ENCODE results near the gene IDH2. TPM values are rescaled to one million over a fixed set of nuclear protein-coding genes. Genes with fewer than 3 reads are reported as not detected.

Gene IDH2
- total and polyA plus RNA-seq, 2 of the 4 experiments (the other 2 are of a cell fraction): 84.9 to 118 TPM

GRCh38 chr15:90039996-90040395, 62.3 kb downstream of the IDH2 start:
- H2AFZ ChIP-seq (replicated peaks; ENCODE audit: low read length, poor library complexity): no peak overlapping the region
- no peak overlapping the region for H2BK20ac ChIP-seq (ENCODE audit: low read depth, low read length)
- TF ChIP-seq POLR2A (IDR thresholded peaks at IDR 0.05; ENCODE audit: low read depth, low read length) (no peak), SMC3 (IDR thresholded peaks at IDR 0.05; ENCODE audit: low read depth, low read length) (no peak), BHLHE40 (IDR thresholded peaks at IDR 0.05; ENCODE audit: low read depth, low read length) (no peak), RAD21 (IDR thresholded peaks at IDR 0.05; ENCODE audit: low read length) (no peak), RCOR1 (IDR thresholded peaks at IDR 0.05; ENCODE audit: insufficient replicate concordance, low read length) (no peak), USF2 (IDR thresholded peaks at IDR 0.05; ENCODE audit: low read depth, low read length) (no peak), CHD1 (IDR thresholded peaks at IDR 0.05; ENCODE audit: low read depth, low read length) (no peak), FOS (IDR thresholded peaks at IDR 0.05; ENCODE audit: low read depth, low read length) (no peak), ELK1 (IDR thresholded peaks at IDR 0.05; ENCODE audit: borderline replicate concordance, low read depth, low read length) (no peak)
- peaks cover 21% of the 10 kb centered on the region for H3K4me1 ChIP-seq (ENCODE audit: control insufficient read depth, insufficient read depth, low read length)
- no TSS peak for BruUV-seq (replicated peaks)
- H4K5ac ChIP-seq (ENCODE audit: low read depth, low read length): no peak overlapping the region
- no peak overlapping the region for H3K56ac ChIP-seq (ENCODE audit: extremely low read depth, insufficient read depth, low read length)
- peaks cover 28% of the 10 kb centered on the region for H3K9me1 ChIP-seq (ENCODE audit: insufficient read depth, low read length)
- DNase-seq (no peak), ATAC-seq (ENCODE audit: low read depth) (no peak)
- in situ Hi-C loops (cut with MboI; ENCODE audit: low sequenced_read_pairs) (no loop called here), intact Hi-C loops (cut with micrococcal nuclease) (no loop called here), dilution Hi-C loops (cut with HindIII; ENCODE audit: low sequenced_read_pairs, unreplicated experiment) (no loop called here)
- CTCF ChIA-PET: no interaction called here
- H3K9me3 ChIP-seq (ENCODE audit: control insufficient read depth, insufficient read depth, low read length): no peaks in the 10 kb centered on the region
- no peak overlapping the region for H2BK5ac ChIP-seq (ENCODE audit: low read depth, low read length, poor library complexity, severe bottlenecking)
- no peaks in the 10 kb centered on the region for H3K36me3 ChIP-seq (ENCODE audit: control insufficient read depth, insufficient read depth, low read length)
- peaks cover 7% of the 10 kb centered on the region for H4K20me1 ChIP-seq (ENCODE audit: insufficient read depth, low read length)
- no peak overlapping the region for H3K4me3 ChIP-seq (ENCODE audit: insufficient read depth, low read depth, low read length)
- no peak overlapping the region for H3K27ac ChIP-seq (ENCODE audit: insufficient read depth, low read length)
- no peaks in the 10 kb centered on the region for H3K27me3 ChIP-seq (ENCODE audit: control insufficient read depth, insufficient read depth, low read length)
- H2AK9ac ChIP-seq (replicated peaks; ENCODE audit: low read depth, low read length, poor library complexity): no peak overlapping the region
- no peak overlapping the region for H3K23ac ChIP-seq (ENCODE audit: low read depth, low read length)
- no peak overlapping the region for H3K18ac ChIP-seq (ENCODE audit: low read depth, low read length)
- POLR2A ChIA-PET (ENCODE audit: unreplicated experiment): no interaction called here
- no peak overlapping the region for H3K4ac ChIP-seq (ENCODE audit: low read depth, low read length)
- no peak overlapping the region for H2BK120ac ChIP-seq (ENCODE audit: low read depth, low read length)
- H3K4me2 ChIP-seq (ENCODE audit: low read depth, low read length): no peak overlapping the region
- peaks cover 36 to 69% of the 10 kb centered on the region in 2 experiments for H3K79me1 ChIP-seq (ENCODE audit: low read depth in 1 of 2, low read length in 2 of 2)
- no peak overlapping the region for H2AK5ac ChIP-seq (ENCODE audit: low read depth, low read length)
- no peak overlapping the region for H3K9ac ChIP-seq (ENCODE audit: low read depth, low read length)
- H3K14ac ChIP-seq (replicated peaks; ENCODE audit: low read depth, low read length): no peak overlapping the region
- H4K8ac ChIP-seq (ENCODE audit: low read depth in 2 of 2, low read length in 2 of 2): no peak overlapping the region
- WGBS, 2 experiments (ENCODE audit: extremely low coverage in 2 of 2, insufficient read length in 1 of 2): 67% methylated on average over 1 of the region's 5 CpGs; no CpG with 5 or more reads in 1 of the 2 experiments
- no peak overlapping the region for H4K91ac ChIP-seq (ENCODE audit: insufficient read depth, low read depth, low read length)
- H2BK15ac ChIP-seq (ENCODE audit: low read depth, low read length): no peak overlapping the region
